Dedifferentiated amniotic fluid mesenchymal stem cell (primary cell): ENCODE results near the gene DNMT3L.
"Not testable (repeated sequence)": the region's sequence is repeated elsewhere in the genome, so short reads cannot be mapped to it uniquely, and the experiment has no call there.

Experiments
- DNase-seq: peaks from one replicate; pipeline ENCODE4 v3.0.0-alpha.2; 2016; ENCODE audit errors: extremely low spot score

DNMT3L gene

GRCh38 chr21:44249204-44250037 lies 12.3 kb downstream of the DNMT3L start:
- DNase-seq = not testable (repeated sequence)

GRCh38 chr21:44247904-44248303 lies 13.8 kb downstream of the DNMT3L start:
- not testable (repeated sequence) for DNase-seq

DNA sequence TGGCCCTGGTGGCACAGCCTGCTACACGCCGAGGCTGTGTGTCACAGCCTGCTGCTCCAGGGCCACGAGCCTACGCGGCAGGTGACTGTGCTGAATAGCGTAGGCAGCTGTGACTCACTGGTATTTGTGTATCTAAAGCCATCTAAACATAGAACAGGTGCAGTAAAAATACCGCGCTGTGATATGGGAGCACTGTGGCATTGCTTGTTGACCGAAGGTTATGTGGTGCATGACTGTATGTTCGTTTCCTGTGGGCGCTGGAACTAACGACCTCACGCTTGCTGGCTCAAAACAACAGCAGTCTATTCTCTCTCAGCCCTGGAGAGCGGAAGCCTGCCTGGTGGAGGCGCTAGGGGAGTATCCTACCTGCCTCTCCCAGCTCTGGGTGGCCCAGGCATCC lies 17.7 kb downstream of the DNMT3L start:
- DNase-seq = not testable (repeated sequence)

- DNase-seq = not testable (repeated sequence)
Observed at GRCh38 chr21:44241281-44241680, 20.4 kb downstream of the DNMT3L start.

GRCh38 chr21:44240842-44241241 lies 20.9 kb downstream of the DNMT3L start, which contains the start of gene ICOSLG:
ICOSLG (minus strand) TSS chr21:44240943; CDS start chr21:44240817, 126 bp downstream.
- not testable (repeated sequence) for DNase-seq

- DNase-seq = not testable (repeated sequence)
Observed at GRCh38 chr21:44240353-44240752, 21.3 kb downstream of the DNMT3L start.

GRCh38 chr21:44229561-44229960 lies 32.1 kb downstream of the DNMT3L start:
- DNase-seq = not testable (repeated sequence)

- not testable (repeated sequence) for DNase-seq
Observed at GRCh38 chr21:44228109-44228508, 33.6 kb downstream of the DNMT3L start.

DNA sequence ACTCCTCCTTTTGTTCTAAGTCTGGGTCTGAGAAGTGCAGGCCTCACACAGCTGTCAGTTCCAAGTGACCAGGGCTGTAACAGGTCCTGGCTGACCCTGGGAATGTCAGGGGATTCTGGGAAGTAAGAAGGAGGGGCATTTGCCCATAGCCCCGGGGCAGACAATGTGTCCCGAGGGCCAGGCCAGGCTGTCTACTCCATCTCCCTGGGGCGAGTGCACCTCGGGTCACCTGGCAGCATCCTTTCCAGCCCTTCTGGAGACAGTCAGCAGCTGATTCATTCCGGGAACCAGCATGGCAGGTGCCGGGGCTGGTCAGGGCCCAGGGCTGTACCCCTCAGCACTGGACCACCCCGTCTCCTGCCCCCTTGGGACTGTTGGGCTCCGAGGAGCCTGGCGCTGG lies 34.1 kb downstream of the DNMT3L start:
- DNase-seq = not testable (repeated sequence)

DNA sequence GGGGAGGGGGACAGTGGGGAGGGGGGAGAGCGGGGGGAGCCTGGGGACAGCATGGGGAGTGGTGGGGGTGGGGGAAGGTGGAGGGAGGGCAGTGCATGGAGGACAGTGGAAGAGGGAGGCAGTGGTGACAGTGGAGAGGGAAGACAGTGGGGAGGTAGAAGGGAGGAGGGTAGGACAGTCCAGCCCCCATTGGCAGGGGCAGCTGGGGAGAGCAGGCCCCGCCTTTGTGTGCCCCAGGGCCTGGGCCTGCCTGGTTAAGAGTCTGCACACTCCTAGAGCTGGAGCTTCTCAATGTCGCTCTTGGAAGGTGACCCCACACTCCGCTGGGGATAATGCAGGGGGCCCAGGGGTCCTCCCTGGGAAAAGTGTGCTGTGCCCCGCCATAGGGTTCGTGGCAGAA lies 36.1 kb downstream of the DNMT3L start:
- not testable (repeated sequence) for DNase-seq

DNA sequence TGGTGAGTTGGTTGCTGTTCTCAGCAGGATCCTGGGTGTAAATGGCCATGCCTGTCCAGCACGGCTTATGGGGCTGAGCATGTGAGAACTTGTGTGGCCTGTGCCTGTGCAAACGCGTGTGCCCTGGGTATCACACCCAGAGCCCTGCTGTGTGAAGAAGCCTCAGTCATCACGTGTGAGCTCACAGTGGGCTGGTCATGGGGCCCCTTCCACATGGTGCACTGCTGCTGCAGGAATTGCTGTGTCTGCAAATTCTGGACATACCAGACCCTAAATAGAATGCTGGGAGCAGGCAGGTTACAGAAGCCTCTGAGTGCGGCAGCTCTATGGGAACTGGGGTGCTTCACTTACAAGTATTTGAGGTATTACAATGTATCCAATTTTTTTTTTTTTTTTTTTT lies 38.4 kb downstream of the DNMT3L start:
- DNase-seq = not testable (repeated sequence)

GRCh38 chr21:44220674-44221073 lies 41.0 kb downstream of the DNMT3L start:
- DNase-seq = not testable (repeated sequence)

DNA sequence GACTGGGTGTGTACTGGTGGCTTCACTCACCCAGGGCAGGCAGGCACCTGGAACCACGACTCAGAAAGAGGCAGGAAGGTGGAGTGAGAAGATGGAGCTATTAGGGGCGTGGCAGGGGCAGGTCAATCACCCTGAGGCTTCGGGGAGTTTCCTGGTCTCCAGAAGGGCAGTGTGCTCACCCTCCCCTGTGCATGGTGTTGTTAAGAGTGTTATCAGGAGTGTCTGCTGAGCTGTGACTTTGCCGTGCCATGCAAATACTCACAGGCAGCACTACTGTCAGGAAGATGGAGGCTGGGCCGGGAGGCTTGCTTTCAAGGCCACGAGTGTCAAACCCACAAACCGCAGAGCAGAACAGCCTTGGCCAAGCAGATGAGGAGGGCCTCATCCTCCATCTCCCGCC lies 43.2 kb downstream of the DNMT3L start:
- DNase-seq = not testable (repeated sequence)

DNA sequence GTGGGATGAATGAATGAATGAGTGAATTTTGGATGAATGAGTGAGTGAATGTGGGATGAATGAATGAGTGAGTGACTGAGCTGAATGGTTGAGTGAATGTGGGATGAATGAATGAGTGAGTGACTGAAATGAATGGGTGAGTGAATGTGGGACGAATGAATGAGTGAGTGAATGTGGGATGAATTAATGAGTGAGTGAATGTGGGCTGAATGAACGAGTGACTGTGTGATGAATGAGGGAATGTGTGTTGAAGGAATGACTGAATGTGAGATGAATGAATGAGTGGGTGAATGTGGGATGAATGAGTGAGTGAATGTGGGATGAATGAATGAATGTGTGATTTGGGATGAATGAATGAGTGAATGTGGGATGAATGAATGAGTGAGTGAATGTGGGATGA lies 49.7 kb downstream of the DNMT3L start:
- DNase-seq = not testable (repeated sequence)

DNA sequence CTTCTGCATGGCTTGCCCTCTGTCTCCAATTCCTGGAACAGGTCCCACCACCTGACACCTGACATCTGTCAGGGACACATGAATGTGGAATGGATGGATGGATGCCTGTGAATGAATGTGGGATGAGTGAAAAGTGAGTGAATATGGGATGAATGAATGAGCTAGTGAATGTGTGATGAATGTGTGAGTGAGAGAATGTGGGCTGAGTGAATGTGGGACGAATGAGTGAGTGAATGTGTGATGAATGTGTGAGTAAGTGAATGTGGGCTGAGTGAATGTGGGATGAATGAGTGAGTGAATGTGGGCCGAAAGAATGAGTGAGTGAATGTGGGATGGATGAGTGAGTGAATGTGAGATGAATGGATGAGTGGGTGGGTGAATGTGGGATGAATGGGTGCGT lies 50.1 kb downstream of the DNMT3L start:
- not testable (repeated sequence) for DNase-seq

- not testable (repeated sequence) for DNase-seq
Observed at GRCh38 chr21:44207860-44208646, 53.6 kb downstream of the DNMT3L start.

DNA sequence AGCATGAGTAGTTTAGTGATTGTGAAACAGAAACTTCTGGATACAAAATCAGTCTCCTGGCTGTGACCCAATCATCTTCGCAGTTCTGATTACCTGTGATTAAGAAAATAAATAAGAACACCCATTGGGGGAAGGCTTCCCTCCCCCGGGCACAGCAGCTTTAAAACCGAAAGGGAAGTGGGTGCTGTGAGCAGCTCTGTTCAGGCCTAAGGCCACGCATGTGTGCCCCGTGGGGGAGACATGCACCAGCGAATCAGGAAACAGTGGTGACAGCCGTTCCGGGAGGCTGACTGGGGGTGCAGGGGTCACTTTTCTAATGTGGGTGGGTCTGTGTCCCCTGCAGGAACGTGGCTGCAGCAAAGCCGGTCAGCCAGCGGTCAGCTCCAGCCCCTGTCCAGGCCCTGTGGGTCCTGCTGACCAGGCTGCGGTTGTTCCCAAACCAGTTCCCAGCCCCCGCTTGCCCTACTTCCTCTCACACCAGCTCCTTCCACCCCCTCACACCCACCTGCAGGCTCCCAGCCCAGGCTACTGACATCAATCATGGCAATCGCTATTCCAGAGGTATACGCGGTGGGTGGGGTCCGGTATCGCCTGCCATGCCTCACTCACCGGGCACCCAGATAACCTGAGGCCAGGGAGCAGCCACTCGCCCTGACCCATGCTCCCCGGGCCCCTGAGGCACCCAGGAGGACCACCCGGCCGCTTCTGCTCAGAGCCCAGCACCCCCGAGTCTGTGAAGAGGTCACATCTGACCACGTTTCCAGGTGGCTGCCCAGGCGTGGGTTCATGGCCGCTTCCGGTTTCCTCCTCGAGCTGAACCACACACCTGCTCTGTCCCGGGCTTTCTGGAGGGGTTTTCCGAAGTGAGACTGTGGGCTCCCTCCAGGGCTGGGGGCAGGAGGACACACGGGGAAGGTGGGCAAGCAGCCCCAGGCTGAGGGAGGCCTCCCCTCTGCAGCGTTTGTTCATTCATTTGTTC lies 54.7 kb downstream of the DNMT3L start:
- not testable (repeated sequence) for DNase-seq

DNA sequence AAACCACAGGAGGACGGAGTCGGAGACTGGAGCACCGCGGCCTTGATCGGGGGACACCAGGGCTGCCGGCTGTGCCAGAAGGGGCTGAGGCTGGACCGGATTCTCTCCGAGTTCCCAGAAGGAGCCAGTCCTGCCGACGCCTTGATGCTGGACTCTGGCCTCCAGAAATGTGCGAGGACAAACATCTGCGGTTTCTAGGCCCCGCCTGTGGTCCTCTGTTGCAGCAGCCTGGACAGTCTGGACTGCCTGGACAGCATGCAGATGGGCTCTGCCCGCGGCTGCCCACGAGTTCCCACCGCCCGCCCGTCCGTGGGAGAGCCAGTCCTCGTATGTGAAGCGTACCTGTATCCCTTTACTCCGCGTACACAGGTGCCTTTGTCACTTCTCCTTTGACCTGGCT lies 55.5 kb downstream of the DNMT3L start:
- DNase-seq = not testable (repeated sequence)

DNA sequence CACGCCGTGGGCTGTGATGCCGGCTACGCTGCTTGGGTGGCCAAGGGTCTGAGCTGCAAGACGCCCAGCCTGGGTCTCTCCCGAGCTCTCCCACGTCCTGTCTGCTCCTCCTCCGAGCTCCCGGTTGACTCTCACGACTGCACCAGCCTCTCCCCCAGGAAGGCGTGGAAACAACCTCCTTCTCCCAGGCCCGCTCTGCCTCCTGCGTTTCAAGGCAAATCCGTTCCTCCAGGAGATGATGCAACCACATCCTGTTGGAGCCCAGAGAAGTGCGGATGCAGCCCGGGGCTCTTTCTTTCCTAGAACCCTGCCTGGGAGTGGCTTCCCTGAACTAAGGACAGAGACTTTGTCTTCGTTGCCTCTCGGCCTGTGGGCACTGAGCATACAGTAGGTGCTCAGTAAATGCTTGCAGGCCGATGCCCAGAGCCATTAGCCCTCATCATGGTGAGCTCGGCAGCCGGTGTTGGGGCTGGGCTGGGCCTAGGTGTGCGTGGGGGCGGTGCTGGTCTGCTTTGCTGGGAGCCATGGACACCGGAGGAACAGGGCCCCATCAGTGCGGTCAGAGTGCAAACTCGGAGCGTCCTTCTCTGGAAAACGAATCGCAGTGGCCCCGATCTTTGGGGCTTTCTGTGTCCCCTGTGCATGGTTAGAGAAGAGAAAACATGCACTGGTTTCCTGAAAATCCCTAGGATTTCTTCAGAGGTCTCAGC lies 59.0 kb downstream of the DNMT3L start:
- not testable (repeated sequence) for DNase-seq

DNA sequence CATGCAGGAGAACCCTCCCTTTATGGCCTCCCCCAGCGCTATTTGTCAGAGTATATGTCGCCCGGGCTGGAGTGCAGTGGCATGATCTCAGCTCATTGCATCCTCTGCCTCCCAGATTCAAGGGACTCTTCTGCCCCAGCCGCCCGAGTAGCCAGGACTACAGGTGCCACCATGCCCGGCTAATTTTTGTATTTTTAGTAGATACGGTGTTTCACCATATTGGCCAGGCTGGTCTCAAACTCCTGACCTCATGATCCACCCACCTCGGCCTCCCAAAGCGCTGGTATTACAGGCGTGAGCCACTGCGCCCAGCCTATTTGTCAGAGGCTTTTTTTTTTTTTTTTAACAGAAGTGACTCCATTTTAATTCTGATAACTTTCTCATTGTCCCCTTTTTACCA lies 61.7 kb downstream of the DNMT3L start:
- not testable (repeated sequence) for DNase-seq

DNA sequence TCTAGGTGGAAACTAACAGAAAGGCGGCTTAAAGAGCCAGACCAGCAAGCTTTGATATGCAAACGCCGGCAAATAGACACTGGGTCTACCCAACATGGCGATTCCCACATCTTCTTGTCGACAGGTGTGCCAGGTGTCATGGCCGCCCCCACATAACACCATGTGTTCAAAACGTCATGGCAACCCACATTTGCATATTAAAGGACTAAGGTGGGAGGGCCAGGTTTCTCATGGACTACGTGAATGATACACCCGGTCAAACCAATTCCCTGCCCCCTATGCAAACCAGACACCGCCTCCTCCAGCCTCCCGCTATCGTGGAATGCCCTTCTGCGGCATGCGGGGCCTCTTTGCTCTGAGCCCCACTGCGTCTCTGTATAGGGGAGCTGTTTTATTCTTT lies 62.2 kb downstream of the DNMT3L start:
- DNase-seq = no peak
